OCI-LY1 (cell line): ENCODE measurements around the gene TMEM176B.

ENCODE experiments used
- H2AFZ ChIP-seq: fragments of 200-600 bp; sonication (generic), shearing (Covaris generic); 2 replicates; pipeline ENCODE4 v1.6.0; 2014; ENCODE audit warnings: antibody characterized with exemption, mild to moderate bottlenecking, low read length
- H3F3A ChIP-seq: fragments of 200-600 bp; sonication (generic), shearing (Covaris generic); 2 replicates; pipeline ENCODE4 v1.6.0; 2014; ENCODE audit warnings: mild to moderate bottlenecking, antibody characterized with exemption, low read length, moderate library complexity; ENCODE audit not compliant: insufficient read depth
- H3K27ac ChIP-seq: fragments of 200-600 bp; sonication (generic); 2 replicates; pipeline ENCODE4 v1.5.1; 2014; ENCODE audit warnings: low read length, mixed run types, mild to moderate bottlenecking, low read depth; ENCODE audit not compliant: poor library complexity, severe bottlenecking
- H3K27me3 ChIP-seq: fragments of 200-600 bp; sonication (generic); 2 replicates; pipeline ENCODE4 v1.6.0; 2014; ENCODE audit warnings: antibody characterized with exemption, mild to moderate bottlenecking, low read length, moderate library complexity; ENCODE audit not compliant: insufficient read depth
- H3K36me3 ChIP-seq: fragments of 200-600 bp; sonication (generic); 2 replicates; pipeline ENCODE4 v1.6.1; 2014; ENCODE audit warnings: mild to moderate bottlenecking, antibody characterized with exemption, low read length, moderate library complexity, mixed read lengths; ENCODE audit not compliant: insufficient read depth
- H3K4me1 ChIP-seq: fragments of 200-600 bp; sonication (generic); 2 replicates; pipeline ENCODE4 v1.5.1; 2014; ENCODE audit warnings: mild to moderate bottlenecking, low read length, moderate library complexity; ENCODE audit not compliant: insufficient read depth, severe bottlenecking
- H3K4me2 ChIP-seq: fragments of 200-600 bp; sonication (generic), shearing (Covaris generic); 2 replicates; pipeline ENCODE4 v1.6.1; 2014; ENCODE audit warnings: low read length
- H3K4me3 ChIP-seq: fragments of 200-600 bp; sonication (generic); 2 replicates; pipeline ENCODE4 v1.5.1; 2014; ENCODE audit warnings: low read length, low read depth, mild to moderate bottlenecking, mixed read lengths; ENCODE audit not compliant: poor library complexity, severe bottlenecking
- H3K79me2 ChIP-seq: fragments of 200-600 bp; shearing (Covaris generic); 2 replicates; pipeline ENCODE4 v1.6.1; 2016; ENCODE audit warnings: mixed run types, low read length, mixed read lengths; ENCODE audit not compliant: insufficient read depth
- H3K9ac ChIP-seq: fragments of 200-600 bp; sonication (generic), shearing (Covaris generic); 2 replicates; pipeline ENCODE4 v1.6.1; 2014; ENCODE audit warnings: mild to moderate bottlenecking, low read length, mixed read lengths
- H3K9me2 ChIP-seq: fragments of 200-600 bp; sonication (generic), shearing (Covaris generic); 2 replicates; pipeline ENCODE4 v1.6.1; 2014; ENCODE audit warnings: low read depth, mild to moderate bottlenecking, low read length, mixed read lengths
- H3K9me3 ChIP-seq: fragments of 200-600 bp; shearing (Covaris generic); 2 replicates; pipeline ENCODE4 v1.6.1; 2014; ENCODE audit warnings: low read length, mixed read lengths
- H4K20me1 ChIP-seq: fragments of 200-600 bp; sonication (generic), shearing (Covaris generic); 2 replicates; pipeline ENCODE4 v1.6.0; 2016; ENCODE audit warnings: mild to moderate bottlenecking, low read length; ENCODE audit not compliant: insufficient read depth
- EZH2 ChIP-seq: fragments of 200-600 bp; sonication (generic), shearing (Covaris generic); IDR thresholded peaks from 2 replicates; pipeline ENCODE4 v1.8.0; 2017; ENCODE audit warnings: borderline replicate concordance, mixed run types, mild to moderate bottlenecking, antibody characterized with exemption, low read length, moderate library complexity, mixed read lengths
- TF ChIP-seq, protein P1 (sequence below): fragments of 200-600 bp; sonication (generic), shearing (Covaris generic); IDR thresholded peaks from 2 replicates; pipeline ENCODE4 v1.5.1; 2017; ENCODE audit warnings: mild to moderate bottlenecking, antibody characterized with exemption, low read length, moderate library complexity, mixed read lengths

The TMEM176B gene

DNA sequence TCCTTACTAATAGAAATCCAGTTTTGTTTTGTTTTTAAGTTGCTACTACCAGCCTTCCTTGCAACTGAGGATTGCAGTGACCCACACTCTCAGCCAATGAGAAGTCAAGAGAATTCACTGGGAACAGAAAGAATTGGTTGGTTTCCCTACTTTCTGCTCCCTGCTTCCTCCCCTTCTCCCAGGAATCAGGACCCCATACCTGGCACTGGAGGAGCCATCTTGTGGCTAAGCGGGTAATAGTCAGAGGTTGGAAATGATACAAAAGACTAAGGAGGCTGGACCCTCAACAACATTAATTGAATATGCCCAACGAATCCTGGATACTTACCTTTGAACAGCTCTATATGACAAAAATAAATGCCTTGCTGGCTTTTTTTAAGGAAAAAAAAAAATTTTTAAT is 6.7 kb upstream of the TMEM176B start:
- Histone ChIP-seq H4K20me1 (no peaks in the 10 kb centered on the region), H3K27ac (no peak overlapping the region), H3K36me3 (no peaks in the 10 kb centered on the region), H3F3A (no peaks in the 10 kb centered on the region), H3K9me3 (peaks cover 5% of the 10 kb centered on the region), H3K27me3 (peaks cover 18% of the 10 kb centered on the region), H3K9ac (no peak overlapping the region), H3K4me2 (no peak overlapping the region), H3K9me2 (0 out of 2 replicates have a peak, but pooled peaks cover 2% of the 10 kb centered on the region), H3K4me1 (no peaks in the 10 kb centered on the region), H2AFZ (no peak overlapping the region), H3K4me3 (no peak overlapping the region), H3K79me2 (no peaks in the 10 kb centered on the region)
- TF ChIP-seq, protein P1, sequence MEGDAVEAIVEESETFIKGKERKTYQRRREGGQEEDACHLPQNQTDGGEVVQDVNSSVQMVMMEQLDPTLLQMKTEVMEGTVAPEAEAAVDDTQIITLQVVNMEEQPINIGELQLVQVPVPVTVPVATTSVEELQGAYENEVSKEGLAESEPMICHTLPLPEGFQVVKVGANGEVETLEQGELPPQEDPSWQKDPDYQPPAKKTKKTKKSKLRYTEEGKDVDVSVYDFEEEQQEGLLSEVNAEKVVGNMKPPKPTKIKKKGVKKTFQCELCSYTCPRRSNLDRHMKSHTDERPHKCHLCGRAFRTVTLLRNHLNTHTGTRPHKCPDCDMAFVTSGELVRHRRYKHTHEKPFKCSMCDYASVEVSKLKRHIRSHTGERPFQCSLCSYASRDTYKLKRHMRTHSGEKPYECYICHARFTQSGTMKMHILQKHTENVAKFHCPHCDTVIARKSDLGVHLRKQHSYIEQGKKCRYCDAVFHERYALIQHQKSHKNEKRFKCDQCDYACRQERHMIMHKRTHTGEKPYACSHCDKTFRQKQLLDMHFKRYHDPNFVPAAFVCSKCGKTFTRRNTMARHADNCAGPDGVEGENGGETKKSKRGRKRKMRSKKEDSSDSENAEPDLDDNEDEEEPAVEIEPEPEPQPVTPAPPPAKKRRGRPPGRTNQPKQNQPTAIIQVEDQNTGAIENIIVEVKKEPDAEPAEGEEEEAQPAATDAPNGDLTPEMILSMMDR: peak; percentile 6; the same call in 1 of the 2 replicates
- no peak for TF ChIP-seq EZH2

DNA sequence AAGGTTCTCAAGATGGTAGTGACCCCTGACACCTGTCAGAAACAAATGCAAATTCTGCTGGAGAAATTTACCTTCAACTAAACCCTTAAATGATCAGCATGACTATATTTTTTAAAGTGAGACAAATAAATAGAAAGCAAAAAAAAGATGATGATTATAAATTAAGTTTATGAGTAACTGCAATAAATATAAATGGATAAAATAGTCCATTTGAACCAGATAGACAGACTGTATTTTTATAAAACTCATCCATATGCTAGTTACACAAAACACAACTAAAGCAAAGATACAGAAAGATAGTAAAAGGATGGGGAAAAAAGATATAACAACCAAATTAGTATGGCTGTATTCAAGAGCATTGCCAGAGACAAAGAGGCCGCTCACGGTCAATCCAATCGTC is 6.3 kb upstream of the TMEM176B start:
- H3K4me2 ChIP-seq: no peak overlapping the region
- no peaks in the 10 kb centered on the region for H3K36me3 ChIP-seq
- no peak overlapping the region for H3K27ac ChIP-seq
- TF ChIP-seq EZH2: no peak
- TF ChIP-seq, protein P1: no peak
- H4K20me1 ChIP-seq: no peaks in the 10 kb centered on the region
- no peak overlapping the region for H3K4me3 ChIP-seq
- H3K79me2 ChIP-seq: no peaks in the 10 kb centered on the region
- peaks cover 18% of the 10 kb centered on the region for H3K27me3 ChIP-seq
- H2AFZ ChIP-seq: no peak overlapping the region
- no peaks in the 10 kb centered on the region for H3K4me1 ChIP-seq
- H3F3A ChIP-seq: no peaks in the 10 kb centered on the region
- H3K9ac ChIP-seq: no peak overlapping the region
- H3K9me3 ChIP-seq: peaks cover 5% of the 10 kb centered on the region
- H3K9me2 ChIP-seq: 0 out of 2 replicates have a peak, but pooled peaks cover 2% of the 10 kb centered on the region

DNA sequence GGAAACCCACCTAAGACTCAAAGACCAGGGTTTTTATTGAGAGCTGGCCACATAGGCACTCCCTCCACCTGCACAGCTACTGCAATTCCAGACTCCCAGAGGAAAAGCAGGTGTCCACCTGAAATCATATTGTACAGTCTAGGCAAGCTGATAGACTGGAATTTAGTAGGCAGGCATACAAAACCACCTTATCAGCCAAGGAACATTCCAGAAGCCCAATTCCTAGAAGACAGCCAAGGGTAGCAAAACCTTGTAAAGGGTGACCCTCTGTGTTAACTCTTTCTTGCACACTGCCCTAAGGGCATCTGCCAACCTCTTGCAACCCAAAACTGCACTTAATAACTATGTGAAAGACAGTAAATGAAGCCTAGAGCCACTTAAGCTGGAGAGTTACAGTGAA is 5.7 kb upstream of the TMEM176B start:
- H3K79me2 ChIP-seq: no peaks in the 10 kb centered on the region
- H3K4me1 ChIP-seq: no peaks in the 10 kb centered on the region
- TF ChIP-seq, protein P1: no peak
- no peak for TF ChIP-seq EZH2
- no peak overlapping the region for H3K4me3 ChIP-seq
- no peak overlapping the region for H2AFZ ChIP-seq
- no peak overlapping the region for H3K27ac ChIP-seq
- no peak overlapping the region for H3K4me2 ChIP-seq
- H4K20me1 ChIP-seq: no peaks in the 10 kb centered on the region
- peaks cover 18% of the 10 kb centered on the region for H3K27me3 ChIP-seq
- 0 out of 2 replicates have a peak, but pooled peaks cover 2% of the 10 kb centered on the region for H3K9me2 ChIP-seq
- H3K36me3 ChIP-seq: no peaks in the 10 kb centered on the region
- peaks cover 5% of the 10 kb centered on the region for H3K9me3 ChIP-seq
- no peak overlapping the region for H3K9ac ChIP-seq
- no peaks in the 10 kb centered on the region for H3F3A ChIP-seq
